Measurements from ENCODE around the gene GP2. TPM values are rescaled to one million over a fixed set of nuclear protein-coding genes. Genes with fewer than 3 reads are reported as not detected.

The GP2 gene
- total RNA-seq, 4 donors from 2014 or later, result 0.44 TPM; not detected in 3

DNA sequence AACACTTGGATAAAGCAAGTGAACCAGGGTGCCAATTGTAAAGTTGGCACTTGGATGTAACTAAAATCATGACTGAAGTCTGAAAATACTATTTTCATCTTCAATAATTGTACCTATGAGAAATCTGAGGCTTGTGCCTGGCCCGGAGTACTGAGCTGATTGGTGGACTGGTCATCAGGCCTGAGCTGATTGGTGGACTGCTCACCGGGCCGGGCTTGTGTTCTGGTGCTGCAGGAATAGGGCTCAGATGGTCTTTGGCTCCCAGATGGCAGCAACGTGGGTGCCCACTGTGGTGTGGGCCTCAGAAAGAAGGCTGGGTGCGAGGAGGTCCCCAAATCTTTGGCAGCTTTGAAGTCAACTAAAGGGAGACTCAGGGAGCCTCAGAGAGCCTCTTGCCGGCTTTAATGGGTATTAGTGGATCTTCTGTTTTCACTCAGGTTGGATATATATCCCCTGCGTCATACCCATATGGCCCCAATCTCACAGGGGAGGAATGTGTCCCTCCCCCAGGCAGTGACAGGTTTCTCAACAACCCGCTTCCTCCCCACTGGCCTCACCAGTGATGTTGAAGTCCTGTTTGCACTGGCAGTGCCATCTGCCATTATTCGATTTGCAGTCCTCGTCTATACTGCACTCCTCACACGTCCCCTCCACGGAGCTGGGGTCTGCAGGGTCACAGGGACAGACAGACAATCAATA, 20.5 kb upstream of the GP2 start:
- intact Hi-C loops (cut with DNase I), result no loop called here
- 60 to 68% methylated on average over 10 to 12 of the region's 12 CpGs for WGBS, 2 donors

DNA sequence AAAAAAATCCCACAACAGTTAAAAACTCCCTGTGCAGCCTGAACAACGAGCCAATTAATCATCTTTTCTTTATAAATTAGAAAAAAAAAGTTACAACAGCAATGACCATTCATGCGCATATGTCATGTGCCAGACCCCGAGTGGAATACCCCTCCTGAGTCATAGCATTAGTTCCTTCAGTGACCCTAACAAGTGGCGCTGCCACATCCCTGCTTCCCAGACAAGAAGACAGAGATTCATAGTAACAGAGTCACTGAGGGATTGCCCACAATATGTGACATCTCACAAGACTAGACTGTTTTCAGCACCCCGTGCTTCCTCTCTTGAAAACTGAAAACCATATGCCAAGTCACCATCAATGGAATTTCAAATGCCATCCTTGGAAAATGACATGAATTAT, 17.3 kb upstream of the GP2 start:
- intact Hi-C loops (cut with DNase I), result no loop called here
- Histone ChIP-seq H3K4me3 (replicated peaks in 1 of 3) (no peak overlapping the region), H3K27me3 (no peaks in the 10 kb centered on the region), H3K27ac (no peak overlapping the region), H3K9me3 (no peaks in the 10 kb centered on the region), H3K4me1 (no peaks in the 10 kb centered on the region), H3K36me3 (no peaks in the 10 kb centered on the region)
- TF ChIP-seq, protein P1, sequence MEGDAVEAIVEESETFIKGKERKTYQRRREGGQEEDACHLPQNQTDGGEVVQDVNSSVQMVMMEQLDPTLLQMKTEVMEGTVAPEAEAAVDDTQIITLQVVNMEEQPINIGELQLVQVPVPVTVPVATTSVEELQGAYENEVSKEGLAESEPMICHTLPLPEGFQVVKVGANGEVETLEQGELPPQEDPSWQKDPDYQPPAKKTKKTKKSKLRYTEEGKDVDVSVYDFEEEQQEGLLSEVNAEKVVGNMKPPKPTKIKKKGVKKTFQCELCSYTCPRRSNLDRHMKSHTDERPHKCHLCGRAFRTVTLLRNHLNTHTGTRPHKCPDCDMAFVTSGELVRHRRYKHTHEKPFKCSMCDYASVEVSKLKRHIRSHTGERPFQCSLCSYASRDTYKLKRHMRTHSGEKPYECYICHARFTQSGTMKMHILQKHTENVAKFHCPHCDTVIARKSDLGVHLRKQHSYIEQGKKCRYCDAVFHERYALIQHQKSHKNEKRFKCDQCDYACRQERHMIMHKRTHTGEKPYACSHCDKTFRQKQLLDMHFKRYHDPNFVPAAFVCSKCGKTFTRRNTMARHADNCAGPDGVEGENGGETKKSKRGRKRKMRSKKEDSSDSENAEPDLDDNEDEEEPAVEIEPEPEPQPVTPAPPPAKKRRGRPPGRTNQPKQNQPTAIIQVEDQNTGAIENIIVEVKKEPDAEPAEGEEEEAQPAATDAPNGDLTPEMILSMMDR (IDR thresholded peaks at IDR 0.05), result no peak
- TF ChIP-seq POLR2A (IDR thresholded peaks at IDR 0.05), result no peak
- DNase-seq, result no peak
- 68 to 70% methylated on average over 5 of the region's 5 CpGs for WGBS, 2 donors

More for the DNA sequence above, 20.5 kb upstream of the GP2 start:
- H3K27ac ChIP-seq, result no peak overlapping the region
- no peaks in the 10 kb centered on the region for H3K27me3 ChIP-seq
- no peaks in the 10 kb centered on the region for H3K36me3 ChIP-seq
- H3K4me3 ChIP-seq (replicated peaks in 1 of 3), result no peak overlapping the region
- H3K9me3 ChIP-seq, result no peaks in the 10 kb centered on the region
- TF ChIP-seq POLR2A (IDR thresholded peaks at IDR 0.05), result no peak
- TF ChIP-seq, protein P1 (IDR thresholded peaks at IDR 0.05), result no peak
- no peaks in the 10 kb centered on the region for H3K4me1 ChIP-seq
- no peak for DNase-seq

DNA sequence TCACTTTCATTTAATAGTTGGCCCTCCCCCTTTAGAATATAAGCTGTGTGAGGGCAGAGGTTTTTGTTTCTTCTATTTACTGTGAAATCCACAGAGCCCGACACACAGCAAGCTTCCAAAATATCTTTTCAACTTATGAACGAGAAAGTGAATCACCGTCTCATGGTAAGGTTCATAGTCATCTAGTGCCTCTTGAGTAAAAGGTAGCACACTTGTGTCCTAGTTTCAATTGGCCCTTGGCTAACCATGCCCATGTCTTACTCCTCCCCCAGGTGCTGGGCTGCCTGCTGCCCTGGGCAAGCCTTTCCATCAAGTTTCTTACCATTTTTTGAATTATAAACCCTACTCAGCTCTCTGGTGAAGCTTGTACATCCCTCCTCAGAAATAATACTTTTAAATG, 12.4 kb upstream of the GP2 start:
- DNase-seq, result peak; percentile 5 to 13
- no peak overlapping the region for H3K4me3 ChIP-seq (replicated peaks in 1 of 3)
- H3K36me3 ChIP-seq, result no peaks in the 10 kb centered on the region
- H3K27ac ChIP-seq, result no peak overlapping the region
- H3K9me3 ChIP-seq, result no peaks in the 10 kb centered on the region
- no peaks in the 10 kb centered on the region for H3K4me1 ChIP-seq
- no peaks in the 10 kb centered on the region for H3K27me3 ChIP-seq
- TF ChIP-seq POLR2A (IDR thresholded peaks at IDR 0.05), result no peak
- TF ChIP-seq, protein P1 (IDR thresholded peaks at IDR 0.05), result no peak
- whole genome bisulfite sequencing, 2 donors, result 50 to 52% methylated on average over 3 of the region's 3 CpGs
- intact Hi-C loops (cut with DNase I), result no loop called here

DNA sequence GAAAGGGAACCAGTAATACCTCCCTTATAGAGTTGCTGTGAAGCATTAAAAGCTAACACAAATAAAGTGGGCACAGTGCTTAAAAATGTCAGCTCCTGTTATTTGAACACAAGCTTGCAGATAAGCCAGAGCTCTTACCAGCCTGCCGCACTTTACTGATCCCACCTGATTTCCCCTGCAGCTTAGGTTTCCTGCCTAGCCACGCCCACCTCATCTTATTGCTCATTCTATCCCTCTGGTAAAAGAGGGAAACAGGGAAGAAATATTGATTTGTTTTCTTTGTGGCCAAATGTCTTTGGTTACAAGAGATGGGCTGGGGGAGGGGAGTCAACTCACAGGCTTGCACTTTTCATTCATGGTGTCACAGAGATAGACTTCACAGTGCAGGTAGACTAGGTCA, 9.6 kb upstream of the GP2 start:
- no peaks in the 10 kb centered on the region for H3K36me3 ChIP-seq
- intact Hi-C loops (cut with DNase I), result no loop called here
- TF ChIP-seq, protein P1 (IDR thresholded peaks at IDR 0.05), result no peak
- TF ChIP-seq POLR2A (IDR thresholded peaks at IDR 0.05), result no peak
- DNase-seq, result no peak
- H3K27ac ChIP-seq, result no peak overlapping the region
- H3K9me3 ChIP-seq, result no peaks in the 10 kb centered on the region
- no peaks in the 10 kb centered on the region for H3K4me1 ChIP-seq
- H3K4me3 ChIP-seq (replicated peaks in 1 of 3), result no peak overlapping the region
- no peaks in the 10 kb centered on the region for H3K27me3 ChIP-seq
- 46 to 56% methylated on average over 2 of the region's 2 CpGs for WGBS, 2 donors

DNA sequence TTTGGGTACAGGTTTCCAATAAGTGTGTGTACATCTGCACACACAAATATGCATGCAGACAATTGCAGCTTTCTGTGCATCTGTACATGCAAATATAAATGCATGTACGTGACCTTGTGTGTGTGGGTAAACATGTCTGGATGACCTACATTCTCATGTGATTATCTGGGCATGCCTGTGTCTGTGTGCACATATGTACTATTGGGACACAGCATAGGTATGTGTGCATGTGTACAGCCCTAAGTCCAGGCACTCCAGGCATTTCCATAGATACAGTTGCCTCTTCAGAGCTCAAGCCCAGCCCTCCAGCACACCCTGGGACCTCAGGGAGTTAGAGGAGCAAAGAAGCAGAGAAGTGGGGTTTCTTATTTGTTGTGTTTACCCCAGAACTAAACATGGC, 7.1 kb upstream of the GP2 start:
- WGBS, 2 donors, result 79 to 100% methylated on average over 1 of the region's 1 CpG
- intact Hi-C loops (cut with DNase I), result no loop called here
- no peak for DNase-seq
- Histone ChIP-seq H3K4me1 (no peaks in the 10 kb centered on the region), H3K36me3 (no peaks in the 10 kb centered on the region), H3K9me3 (no peaks in the 10 kb centered on the region), H3K27ac (no peak overlapping the region), H3K4me3 (replicated peaks in 1 of 3) (no peak overlapping the region), H3K27me3 (no peaks in the 10 kb centered on the region)
- TF ChIP-seq, protein P1 (IDR thresholded peaks at IDR 0.05), result no peak
- no peak for TF ChIP-seq POLR2A (IDR thresholded peaks at IDR 0.05)
